Chondrocyte (in vitro differentiated cells): Measurements from ENCODE around the gene STRAP. TPM values are rescaled to one million over a fixed set of nuclear protein-coding genes. Genes with fewer than 3 reads are reported as not detected.
"Not testable (repeated sequence)": the region's sequence is repeated elsewhere in the genome, so short reads cannot be mapped to it uniquely, and the experiment has no call there.

Source experiments
- DNase-seq: peaks from one replicate; pipeline ENCODE4 v3.0.0; 2021; ENCODE audit warnings: mixed read lengths, low spot score
- H3K27ac Mint-ChIP-seq: one replicate; pipeline ENCODE4 v1.8.0; 2021; ENCODE audit warnings: mild to moderate bottlenecking, moderate library complexity, mixed read lengths; ENCODE audit not compliant: unreplicated experiment
- H3K27me3 Mint-ChIP-seq: 2 replicates; pipeline ENCODE4 v1.8.0; 2021; ENCODE audit warnings: low read depth, mixed read lengths
- H3K36me3 Mint-ChIP-seq: 2 replicates; pipeline ENCODE4 v1.8.0; 2021; ENCODE audit warnings: low read depth, mixed read lengths
- H3K4me1 Mint-ChIP-seq: 2 replicates; pipeline ENCODE4 v1.8.0; 2021; ENCODE audit warnings: low read depth, mild to moderate bottlenecking, mixed read lengths
- H3K4me3 Mint-ChIP-seq: one replicate; pipeline ENCODE4 v1.8.0; 2021; ENCODE audit warnings: mild to moderate bottlenecking, moderate library complexity, mixed read lengths; ENCODE audit not compliant: unreplicated experiment
- H3K9me3 Mint-ChIP-seq: 2 replicates; pipeline ENCODE4 v1.8.0; 2021; ENCODE audit warnings: low read depth, mixed read lengths
- total RNA-seq: library from RNA; stranded (reverse); gene quantifications from 3 replicates; pipeline ENCODE4 v1.2.1, GENCODE V29; 2021
- TF ChIP-seq, protein P1 (sequence below): fragments of 200-600 bp; sonication (generic); IDR thresholded peaks from 2 replicates; pipeline ENCODE4 v1.5.0; 2021; ENCODE audit warnings: antibody characterized with exemption, mild to moderate bottlenecking, moderate library complexity

STRAP gene
- total RNA-seq, 1 donor from 2014 or later = 153 TPM

DNA sequence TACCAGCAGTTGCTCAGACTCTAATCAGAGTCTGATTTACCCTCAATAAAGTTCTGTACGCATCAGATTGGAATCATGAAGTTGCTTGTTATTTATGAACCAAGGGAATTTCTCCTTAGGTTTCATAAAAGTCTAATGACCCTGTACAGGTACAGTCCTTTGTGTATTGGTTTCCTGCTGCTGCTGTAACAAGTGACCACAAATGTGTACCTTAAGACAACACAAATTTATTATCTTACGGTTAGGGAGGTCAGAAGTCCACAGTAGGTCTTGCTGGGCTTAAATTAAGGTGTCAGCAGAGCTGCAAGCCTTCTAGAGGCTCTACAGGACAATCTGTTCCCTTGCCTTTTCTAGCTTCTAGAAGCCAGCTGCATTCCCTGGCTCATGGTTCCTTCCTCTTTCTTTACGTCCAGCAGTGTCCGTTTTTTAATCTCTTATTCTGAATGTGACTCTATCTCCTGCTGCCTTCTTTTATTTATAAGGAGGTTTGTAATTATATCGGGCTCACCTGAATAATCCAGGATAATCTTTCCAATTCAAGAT is 22.3 kb downstream of the STRAP start:
- no peaks in the 10 kb centered on the region for H3K27me3 Mint-ChIP-seq
- TF ChIP-seq, protein P1, sequence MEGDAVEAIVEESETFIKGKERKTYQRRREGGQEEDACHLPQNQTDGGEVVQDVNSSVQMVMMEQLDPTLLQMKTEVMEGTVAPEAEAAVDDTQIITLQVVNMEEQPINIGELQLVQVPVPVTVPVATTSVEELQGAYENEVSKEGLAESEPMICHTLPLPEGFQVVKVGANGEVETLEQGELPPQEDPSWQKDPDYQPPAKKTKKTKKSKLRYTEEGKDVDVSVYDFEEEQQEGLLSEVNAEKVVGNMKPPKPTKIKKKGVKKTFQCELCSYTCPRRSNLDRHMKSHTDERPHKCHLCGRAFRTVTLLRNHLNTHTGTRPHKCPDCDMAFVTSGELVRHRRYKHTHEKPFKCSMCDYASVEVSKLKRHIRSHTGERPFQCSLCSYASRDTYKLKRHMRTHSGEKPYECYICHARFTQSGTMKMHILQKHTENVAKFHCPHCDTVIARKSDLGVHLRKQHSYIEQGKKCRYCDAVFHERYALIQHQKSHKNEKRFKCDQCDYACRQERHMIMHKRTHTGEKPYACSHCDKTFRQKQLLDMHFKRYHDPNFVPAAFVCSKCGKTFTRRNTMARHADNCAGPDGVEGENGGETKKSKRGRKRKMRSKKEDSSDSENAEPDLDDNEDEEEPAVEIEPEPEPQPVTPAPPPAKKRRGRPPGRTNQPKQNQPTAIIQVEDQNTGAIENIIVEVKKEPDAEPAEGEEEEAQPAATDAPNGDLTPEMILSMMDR = no peak

DNA sequence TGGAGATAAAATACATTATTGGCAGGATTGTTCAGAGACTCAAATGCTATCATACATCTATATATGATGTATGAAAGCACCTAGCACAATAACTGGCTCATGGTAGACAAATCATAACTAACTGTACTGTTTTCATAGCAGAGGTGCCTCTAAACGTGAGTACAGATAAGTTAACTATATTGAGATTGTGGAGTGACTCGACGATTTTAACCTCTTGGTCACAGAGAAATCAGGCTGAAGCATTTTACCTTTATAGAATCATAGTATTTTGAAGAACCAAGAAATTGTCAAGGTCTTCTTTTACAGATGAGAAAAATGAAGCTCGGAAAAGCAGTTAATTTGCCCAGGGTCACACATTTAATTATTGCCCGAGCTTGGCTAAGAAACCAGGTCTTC is 28.3 kb downstream of the STRAP start:
- H3K27ac Mint-ChIP-seq = peak overlapping the region; percentile 76
- no peak overlapping the region for H3K4me3 Mint-ChIP-seq
- TF ChIP-seq, protein P1 = no peak
- peaks cover 23% of the 10 kb centered on the region for H3K4me1 Mint-ChIP-seq
- H3K9me3 Mint-ChIP-seq = no peaks in the 10 kb centered on the region
- H3K36me3 Mint-ChIP-seq = no peaks in the 10 kb centered on the region
- no peak for DNase-seq
- H3K27me3 Mint-ChIP-seq = no peaks in the 10 kb centered on the region

More for the DNA sequence above, 22.3 kb downstream of the STRAP start:
- Mint-ChIP-seq H3K4me1 (peaks cover under 1% of the 10 kb centered on the region), H3K27ac (no peak overlapping the region), H3K9me3 (no peaks in the 10 kb centered on the region), H3K36me3 (peaks cover 19% of the 10 kb centered on the region), H3K4me3 (no peak overlapping the region)
- no peak for DNase-seq

DNA sequence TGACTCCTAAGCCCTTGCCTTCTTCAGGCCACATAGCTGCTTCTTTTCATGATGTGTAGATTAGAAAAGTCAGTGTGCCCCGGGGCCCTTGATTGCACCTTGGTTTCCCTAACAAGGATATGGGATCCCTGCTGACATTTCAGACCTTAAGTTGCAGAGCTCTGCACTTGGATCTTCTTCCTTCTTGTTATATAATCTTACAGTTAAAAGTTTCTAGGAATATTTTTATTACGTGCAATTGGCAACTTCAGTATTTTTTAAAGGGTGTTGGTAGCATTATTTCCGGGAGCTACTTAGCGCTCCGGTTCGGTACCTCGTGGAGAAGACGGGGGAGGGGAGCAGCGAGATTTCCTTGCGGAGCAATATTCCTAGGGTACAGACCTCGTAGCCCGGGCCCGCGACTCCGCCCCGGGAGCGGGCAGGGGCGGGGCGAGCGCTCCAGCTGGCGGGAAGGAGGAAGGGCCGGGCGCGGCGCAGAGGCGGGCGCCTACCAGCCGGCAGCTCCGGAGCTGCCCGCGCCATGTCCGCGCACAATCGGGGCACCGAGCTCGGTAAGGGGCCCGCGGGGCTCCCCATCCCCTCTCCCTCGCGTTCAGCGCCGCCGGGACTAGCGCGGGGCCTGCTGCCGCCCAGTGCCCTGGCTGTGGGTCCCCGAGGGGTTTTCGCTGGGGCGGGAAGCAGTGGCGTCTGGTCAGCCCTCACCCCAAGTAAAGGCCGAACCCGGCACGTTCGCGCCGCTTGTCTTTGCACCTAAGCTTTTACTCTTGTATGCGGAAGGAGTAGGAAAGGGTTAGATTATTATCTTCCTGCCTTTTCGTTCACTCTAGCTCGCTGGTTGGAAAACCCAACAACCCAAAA is 28.9 kb downstream of the STRAP start, which contains the start of gene DERA:
DERA (plus strand) TSS at position 469 of the 858 bp plus-strand sequence; CDS start at position 521, 52 bp downstream.
- H3K27ac Mint-ChIP-seq = peak within 1 kb of the TSS; percentile 89
- H3K9me3 Mint-ChIP-seq = no peaks in the 10 kb centered on the region
- TF ChIP-seq, protein P1 = peak; percentile 33
- H3K4me1 Mint-ChIP-seq = peaks cover 23% of the 10 kb centered on the region
- no peak for DNase-seq
- no peaks in the 10 kb centered on the region for H3K27me3 Mint-ChIP-seq
- no peaks in the 10 kb centered on the region for H3K36me3 Mint-ChIP-seq
- H3K4me3 Mint-ChIP-seq = peak within 1 kb of the TSS; percentile 84

DNA sequence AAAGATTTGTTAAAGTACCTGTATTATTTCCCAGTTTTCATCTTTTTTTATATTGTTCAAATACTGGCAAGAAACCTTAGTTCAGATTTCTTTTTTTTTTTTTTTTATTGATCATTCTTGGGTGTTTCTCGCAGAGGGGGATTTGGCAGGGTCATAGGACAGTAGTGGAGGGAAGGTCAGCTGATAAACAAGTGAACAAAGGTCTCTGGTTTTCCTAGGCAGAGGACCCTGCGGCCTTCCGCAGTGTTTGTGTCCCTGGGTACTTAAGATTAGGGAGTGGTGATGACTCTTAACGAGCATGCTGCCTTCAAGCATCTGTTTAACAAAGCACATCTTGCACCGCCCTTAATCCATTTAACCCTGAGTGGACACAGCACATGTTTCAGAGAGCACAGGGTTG is 29.7 kb downstream of the STRAP start:
- peak overlapping the region; percentile 84 for H3K4me3 Mint-ChIP-seq
- not testable (repeated sequence) for H3K27me3 Mint-ChIP-seq, H3K9me3 Mint-ChIP-seq, DNase-seq, H3K36me3 Mint-ChIP-seq
- peaks cover 23% of the 10 kb centered on the region for H3K4me1 Mint-ChIP-seq
- peak overlapping the region; percentile 89 for H3K27ac Mint-ChIP-seq

DNA sequence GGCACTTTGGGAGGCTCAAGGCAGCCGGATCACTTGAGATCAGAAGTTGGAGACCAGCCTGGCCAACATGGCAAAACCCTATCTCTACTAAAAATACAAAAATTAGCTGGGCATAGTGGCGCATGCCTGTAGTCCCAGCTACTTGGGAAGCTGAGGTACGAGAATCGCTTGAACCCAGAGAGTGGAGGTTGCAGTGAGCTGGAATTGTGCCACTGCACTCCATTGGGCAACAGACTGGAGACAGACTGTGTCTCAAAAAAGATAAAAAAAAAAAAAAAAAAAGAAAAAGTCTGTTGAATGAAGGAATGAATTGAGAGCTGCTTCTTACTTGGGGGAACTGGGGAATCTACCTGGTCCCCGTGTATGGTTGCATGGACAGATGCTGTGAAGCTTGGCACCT is 31.9 kb downstream of the STRAP start:
- not testable (repeated sequence) for H3K9me3 Mint-ChIP-seq, H3K27me3 Mint-ChIP-seq, DNase-seq, H3K36me3 Mint-ChIP-seq, H3K4me3 Mint-ChIP-seq, H3K27ac Mint-ChIP-seq
- peaks cover 23% of the 10 kb centered on the region for H3K4me1 Mint-ChIP-seq

DNA sequence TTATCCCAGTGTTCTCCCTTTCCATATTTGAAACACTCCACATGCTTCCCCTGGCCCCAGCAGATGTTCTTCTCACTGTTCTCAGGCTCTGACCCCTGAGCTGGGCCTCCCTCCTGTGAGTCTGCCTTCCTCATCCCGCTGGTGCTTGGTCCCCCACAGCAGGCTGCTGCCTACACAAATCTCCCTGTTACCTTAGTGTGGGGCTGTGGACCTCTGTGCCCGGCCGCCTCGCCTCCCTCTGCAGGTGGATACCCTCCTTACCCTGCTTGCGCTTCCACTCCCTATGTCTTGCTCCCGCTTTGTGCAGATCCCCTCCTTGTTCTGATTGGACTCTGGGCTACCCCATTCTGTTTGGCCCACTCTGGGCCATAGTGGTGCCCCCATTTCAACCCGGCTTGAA is 35.9 kb downstream of the STRAP start:
- H3K4me3 Mint-ChIP-seq = no peak overlapping the region
- no peak overlapping the region for H3K27ac Mint-ChIP-seq
- TF ChIP-seq, protein P1 = no peak

More for the DNA sequence above, 35.9 kb downstream of the STRAP start:
- DNase-seq = no peak
- Mint-ChIP-seq H3K36me3 (peaks cover 4% of the 10 kb centered on the region), H3K4me1 (no peaks in the 10 kb centered on the region), H3K27me3 (no peaks in the 10 kb centered on the region), H3K9me3 (no peaks in the 10 kb centered on the region)
